GM21423 (cell line): ENCODE measurements around the gene IFFO2.
"Not testable (repeated sequence)": the region's sequence is repeated elsewhere in the genome, so short reads cannot be mapped to it uniquely, and the experiment has no call there.

Source experiments
- ATAC-seq: cut with Tn5 transposase; IDR thresholded peaks from one replicate; pipeline ENCODE4 v1.9.1; 2021; ENCODE audit warnings: mild to moderate bottlenecking, moderate library complexity; ENCODE audit not compliant: unreplicated experiment

IFFO2 gene

GRCh38 chr1:18879215-18879790 is 77.2 kb downstream of the IFFO2 start:
- ATAC-seq, result no peak

GRCh38 chr1:18878538-18879214 is 77.8 kb downstream of the IFFO2 start:
- ATAC-seq, result no peak

- ATAC-seq, result no peak
Measured at GRCh38 chr1:18877282-18877681, 79.2 kb downstream of the IFFO2 start.

- no peak for ATAC-seq
Measured at GRCh38 chr1:18876210-18876609, 80.3 kb downstream of the IFFO2 start.

- ATAC-seq, result no peak
Measured at GRCh38 chr1:18875796-18876128, 80.7 kb downstream of the IFFO2 start.

GRCh38 chr1:18875107-18875795 is 81.2 kb downstream of the IFFO2 start:
- ATAC-seq, result no peak

- no peak for ATAC-seq
Measured at GRCh38 chr1:18874600-18874999, 81.9 kb downstream of the IFFO2 start.

GRCh38 chr1:18874036-18874435 is 82.4 kb downstream of the IFFO2 start:
- no peak for ATAC-seq

- no peak for ATAC-seq
Measured at GRCh38 chr1:18872071-18872611, 84.3 kb downstream of the IFFO2 start.

- no peak for ATAC-seq
Measured at GRCh38 chr1:18871401-18872070, 84.9 kb downstream of the IFFO2 start.

GRCh38 chr1:18870957-18871356 is 85.5 kb downstream of the IFFO2 start:
- no peak for ATAC-seq

- not testable (repeated sequence) for ATAC-seq
Measured at GRCh38 chr1:18870595-18870865, 85.9 kb downstream of the IFFO2 start.

- no peak for ATAC-seq
Measured at GRCh38 chr1:18869847-18870594, 86.5 kb downstream of the IFFO2 start.

- ATAC-seq, result no peak
Measured at GRCh38 chr1:18868801-18869424, 87.6 kb downstream of the IFFO2 start.

GRCh38 chr1:18868354-18868753 is 88.1 kb downstream of the IFFO2 start:
- ATAC-seq, result no peak

- no peak for ATAC-seq
Measured at GRCh38 chr1:18866846-18867245, 89.6 kb downstream of the IFFO2 start.

GRCh38 chr1:18866314-18866713 is 90.2 kb downstream of the IFFO2 start:
- no peak for ATAC-seq

- ATAC-seq, result no peak
Measured at GRCh38 chr1:18865176-18865575, 91.3 kb downstream of the IFFO2 start.

GRCh38 chr1:18861590-18861989 is 94.9 kb downstream of the IFFO2 start:
- no peak for ATAC-seq

- no peak for ATAC-seq
Measured at GRCh38 chr1:18861082-18861481, 95.4 kb downstream of the IFFO2 start.

- ATAC-seq, result no peak
Measured at GRCh38 chr1:18859560-18859959, 96.9 kb downstream of the IFFO2 start, which contains the start of gene TAS1R2. Gene TAS1R2 (minus strand): TSS chr1:18859660. CDS start chr1:18859660, 0 bp downstream.
